Posterior vena cava (tissue), 2 donors: Measurements from ENCODE around the gene DCDC1. TPM values are rescaled to one million over a fixed set of nuclear protein-coding genes. Genes with fewer than 3 reads are reported as not detected.
"Not testable (repeated sequence)": the region's sequence is repeated elsewhere in the genome, so short reads cannot be mapped to it uniquely, and the experiment has no call there.

Experiments
- DNase-seq: peaks from one replicate; pipeline ENCODE4 v3.0.0-alpha.2; 2020; ENCODE audit warnings: low spot score
- intact Hi-C, 2 donors: fragments of 100-400 bp; cut with DNase I; formaldehyde crosslinking; loops; one replicate each; pipeline versions ENCODE4 v1.14.1 to v1.14.2; 2022 to 2023
- total RNA-seq, 2 donors: library from RNA; stranded (reverse); fragmentation: NEBNext Ultra II Directional; extraction: Animal tissue kit (Norgen Biotek cat#: 25700); gene quantifications; one replicate each; pipeline ENCODE4 v1.2.1, GENCODE V29; 2021
- donor health status: DM: yes; HTN: yes; CAD: no.
- donor health status: DM: yes; HTN: yes; CAD: no.

DCDC1 gene
- total RNA-seq, 2 donors from 2014 or later = 0.09 to 0.14 TPM

GRCh38 chr11:31340903-31341572 is 28.5 kb downstream of the DCDC1 start:
- DNase-seq = no peak
- intact Hi-C loops = no loop called here

- DNase-seq = no peak
- intact Hi-C loops = loop anchor here in 1 of 2 donors (5.0 kb wide), 1 partner anchor 221 kb away; no protein-coding TSS in a partner anchor
Measured at GRCh38 chr11:31337806-31338205, 31.7 kb downstream of the DCDC1 start.

GRCh38 chr11:31328697-31329096 is 40.8 kb downstream of the DCDC1 start:
- DNase-seq = no peak
- intact Hi-C loops = no loop called here

- no peak for DNase-seq
- intact Hi-C loops = no loop called here
Measured at GRCh38 chr11:31327417-31327816, 42.1 kb downstream of the DCDC1 start.

DNA sequence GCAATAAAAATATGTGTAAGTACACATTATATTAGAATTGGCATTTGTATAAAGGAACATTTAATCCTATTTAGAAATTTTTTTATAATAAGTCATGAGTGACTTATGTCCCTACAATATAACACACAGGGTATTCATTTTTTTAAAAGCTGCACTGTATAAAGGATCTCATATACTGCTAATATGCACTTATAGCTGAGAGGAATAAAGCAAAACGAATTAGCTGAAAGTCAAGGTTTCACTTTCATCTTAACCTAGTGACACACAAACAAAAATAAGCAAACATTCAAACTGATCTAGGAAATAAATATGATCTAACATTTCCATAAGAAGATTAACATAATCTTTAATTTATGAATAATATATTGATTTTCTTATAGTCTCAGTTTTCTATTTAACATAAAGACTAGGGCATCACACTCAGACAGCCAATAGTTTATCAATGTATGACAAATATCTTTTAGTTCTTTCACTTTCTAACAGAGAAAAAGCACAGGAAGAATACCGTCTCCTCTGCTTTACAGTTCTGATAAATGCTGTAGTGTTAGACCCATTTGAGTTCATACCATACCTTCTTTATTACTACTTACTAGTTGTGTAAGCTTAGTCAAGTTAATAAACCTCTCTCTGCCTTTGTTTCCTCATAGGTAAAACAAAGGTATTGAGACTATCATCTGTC is 42.9 kb downstream of the DCDC1 start:
- intact Hi-C loops = no loop called here
- no peak for DNase-seq

DNA sequence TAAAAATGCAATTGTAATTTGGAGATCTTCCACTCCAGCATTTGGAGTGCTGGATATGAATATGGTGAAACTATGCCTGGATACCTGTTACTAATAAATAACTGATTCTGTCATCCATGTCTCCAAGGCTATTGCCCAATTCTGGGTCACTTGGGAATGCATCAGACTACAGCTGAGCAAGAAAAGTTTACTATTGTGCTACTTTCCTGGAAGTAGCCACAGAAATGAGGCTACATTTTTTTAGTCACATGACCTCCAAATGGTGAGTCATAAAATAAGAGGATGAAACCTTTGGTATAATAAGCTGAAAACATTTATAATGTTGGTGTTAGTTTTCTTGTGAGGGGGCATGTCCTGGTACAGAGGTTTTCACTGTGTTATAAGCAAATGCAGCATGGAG is 44.4 kb downstream of the DCDC1 start:
- intact Hi-C loops = no loop called here
- DNase-seq = no peak

GRCh38 chr11:31323145-31323544 is 46.4 kb downstream of the DCDC1 start:
- DNase-seq = no peak
- intact Hi-C loops = no loop called here

DNA sequence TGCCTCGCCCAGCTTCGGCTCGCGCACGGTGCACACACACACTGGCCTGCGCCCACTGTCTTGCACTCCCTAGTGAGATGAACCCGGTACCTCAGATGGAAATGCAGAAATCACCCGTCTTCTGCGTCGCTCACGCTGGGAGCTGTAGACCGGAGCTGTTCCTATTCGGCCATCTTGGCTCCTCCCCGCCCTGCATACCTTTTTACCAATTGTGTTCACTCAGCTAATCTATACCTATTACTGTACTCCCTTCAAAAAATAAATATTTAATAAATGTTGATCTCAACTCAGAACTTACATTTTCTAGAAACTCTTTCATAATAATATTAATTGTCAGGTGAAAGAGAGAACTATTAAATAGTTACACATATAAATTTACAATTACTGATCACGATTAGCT is 48.0 kb downstream of the DCDC1 start:
- DNase-seq, intact Hi-C loops: not testable (repeated sequence)

- no peak for DNase-seq
- intact Hi-C loops = no loop called here
Measured at GRCh38 chr11:31303644-31304180, 65.8 kb downstream of the DCDC1 start.

DNA sequence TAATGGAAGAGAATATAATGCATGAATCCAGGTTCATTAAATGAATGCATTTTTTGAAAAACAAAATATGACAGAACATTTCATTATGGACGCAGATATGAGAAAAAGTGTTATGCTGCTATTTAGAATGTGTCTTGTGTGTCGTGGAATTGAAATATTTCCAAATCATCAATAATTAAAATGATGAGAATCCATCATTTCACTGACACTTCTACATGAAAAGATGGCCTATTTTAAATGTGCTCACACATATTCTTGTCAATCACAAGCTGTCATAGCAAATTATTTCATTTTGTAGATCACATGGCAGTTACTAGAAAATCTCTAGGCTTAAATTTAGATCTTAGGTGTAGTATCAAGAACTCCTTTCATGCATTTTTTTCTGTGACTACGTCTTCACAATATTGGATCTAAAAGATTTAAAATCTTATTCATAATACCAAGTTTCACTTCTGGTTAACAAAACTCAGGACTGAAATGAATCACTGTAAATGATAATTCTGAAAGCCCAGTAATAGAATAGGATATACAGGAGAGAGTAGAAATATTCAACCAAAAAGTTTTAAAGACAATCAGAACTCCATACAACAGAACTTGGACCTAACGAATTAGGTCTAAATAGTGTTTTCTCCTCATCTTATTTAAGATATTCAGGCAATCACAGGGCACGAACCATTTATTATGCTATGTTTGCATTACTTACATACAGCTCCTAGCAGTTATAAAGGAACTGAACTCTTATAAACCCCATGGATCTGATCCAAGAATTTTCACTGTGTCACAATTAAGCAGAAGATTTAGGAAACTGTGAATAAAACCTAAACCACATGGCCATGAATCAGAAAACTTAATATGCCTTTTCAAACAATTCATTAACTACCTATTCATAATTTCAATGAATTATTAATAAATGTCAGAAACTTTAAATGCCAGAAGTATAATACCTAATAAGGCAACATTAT is 67.7 kb downstream of the DCDC1 start:
- intact Hi-C loops = no loop called here
- DNase-seq = no peak

DNA sequence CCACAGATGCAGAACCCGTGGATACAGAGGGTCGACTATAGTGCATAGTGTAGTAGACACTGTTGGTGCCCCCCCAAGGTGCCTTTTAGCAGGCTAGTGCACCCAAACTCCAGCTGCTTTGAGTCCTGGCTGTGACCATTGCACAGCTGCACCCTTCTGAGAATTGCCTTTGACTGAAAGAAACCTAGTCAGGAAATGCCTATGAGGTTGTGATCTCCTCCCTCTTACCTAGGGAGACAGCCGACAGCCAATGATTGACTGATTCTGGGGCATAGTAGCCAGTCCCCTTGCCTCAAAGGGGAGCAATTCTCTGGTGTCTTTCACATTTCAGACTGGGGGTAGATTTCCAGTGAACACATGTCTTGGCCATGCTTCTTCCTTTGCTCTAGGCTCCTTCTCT is 74.2 kb downstream of the DCDC1 start:
- intact Hi-C loops = no loop called here
- no peak for DNase-seq

DNA sequence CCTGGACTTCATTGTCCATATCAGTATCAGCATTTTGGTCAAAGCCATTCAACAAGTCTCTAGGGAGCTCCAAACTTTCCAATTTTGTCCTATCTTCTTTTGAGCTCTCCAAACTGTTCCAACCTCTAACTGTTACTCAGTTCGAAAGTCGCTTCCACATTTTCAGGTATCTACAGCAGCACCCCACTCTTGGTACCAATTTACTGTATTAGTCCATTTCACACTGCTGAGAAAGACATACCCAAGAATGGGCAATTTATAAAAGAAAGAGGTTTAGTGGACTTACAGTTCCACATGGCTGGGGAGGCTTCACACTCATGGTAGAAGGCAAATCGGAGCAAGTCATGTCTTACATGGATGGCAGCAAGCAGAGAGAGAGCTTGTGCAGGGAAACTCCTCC is 96.0 kb downstream of the DCDC1 start:
- DNase-seq, intact Hi-C loops: not testable (repeated sequence)

- intact Hi-C loops = no loop called here
- no peak for DNase-seq
Measured at GRCh38 chr11:31267720-31268119, 101.8 kb downstream of the DCDC1 start.

DNA sequence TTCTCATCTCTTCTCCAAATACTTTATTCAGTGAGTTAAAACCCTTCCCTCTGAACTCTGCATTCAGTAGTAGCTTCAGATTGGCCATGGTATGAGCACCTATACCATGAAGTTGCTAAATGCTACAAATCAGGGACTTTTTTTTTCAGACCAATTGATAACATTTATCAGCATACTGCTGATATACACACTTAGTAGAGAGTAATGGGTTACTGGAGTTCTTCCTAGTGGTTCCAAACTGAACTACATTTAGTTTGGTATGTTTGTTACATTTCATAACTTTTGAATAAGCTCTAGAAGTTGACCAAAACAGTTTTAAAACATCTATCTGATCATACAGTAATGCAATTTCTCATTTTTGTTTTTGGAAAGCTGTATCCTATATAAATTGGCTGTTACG is 104.7 kb downstream of the DCDC1 start:
- DNase-seq = no peak
- intact Hi-C loops = no loop called here

- intact Hi-C loops = no loop called here
- DNase-seq = no peak
Measured at GRCh38 chr11:31262761-31263160, 106.8 kb downstream of the DCDC1 start.

GRCh38 chr11:31259797-31260196 is 109.7 kb downstream of the DCDC1 start:
- DNase-seq = no peak
- intact Hi-C loops = no loop called here

DNA sequence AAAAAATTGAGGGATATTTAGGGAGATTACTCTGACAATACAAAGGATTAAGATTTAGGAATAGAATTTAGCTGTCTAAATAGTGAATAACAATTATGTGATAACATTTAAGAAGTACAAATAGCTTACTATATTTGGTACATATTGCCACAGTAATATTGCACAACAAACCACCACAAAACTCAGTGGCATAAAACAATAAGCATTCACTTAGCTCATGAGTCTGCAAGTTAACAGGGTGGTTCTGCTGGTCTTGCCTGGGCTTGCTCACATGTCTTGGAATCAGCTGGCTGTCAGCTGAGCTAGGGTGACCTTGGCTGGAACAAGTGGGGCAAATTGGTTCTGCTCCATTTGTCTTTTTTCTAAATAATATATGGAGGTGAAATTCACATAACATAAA is 115.1 kb downstream of the DCDC1 start:
- DNase-seq = no peak
- intact Hi-C loops = no loop called here

DNA sequence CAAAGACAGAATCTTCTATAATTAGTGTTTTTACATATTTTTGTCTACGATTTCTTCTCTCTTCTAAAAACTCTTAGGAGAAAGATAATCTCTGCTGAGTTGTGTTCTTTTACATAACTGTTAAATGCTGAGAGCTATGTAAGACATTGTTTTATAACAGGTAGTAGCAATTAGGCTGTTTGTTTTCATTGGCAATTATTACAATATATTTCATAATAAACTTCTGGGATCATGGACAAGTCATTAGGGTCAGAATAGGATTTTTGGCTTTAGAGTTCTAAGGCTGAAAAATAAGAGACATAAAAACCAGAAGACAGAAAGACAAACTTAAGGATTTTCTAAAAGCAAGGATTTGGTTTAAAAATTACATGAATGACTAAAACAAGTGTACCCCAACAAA is 120.8 kb downstream of the DCDC1 start:
- intact Hi-C loops = no loop called here

GRCh38 chr11:31247321-31247720 is 122.2 kb downstream of the DCDC1 start:
- no peak for DNase-seq
- intact Hi-C loops = no loop called here

More for the DNA sequence above, 120.8 kb downstream of the DCDC1 start:
- no peak for DNase-seq
